Uterus (tissue), 2 donors: Measurements from ENCODE around the gene SLC35A1.

Experiments
- POLR2A ChIP-seq, 2 donors: fragments of 450-650 bp; IDR thresholded peaks; one replicate each; pipeline ENCODE4 v1.6.1; 2016; ENCODE audit warnings: antibody characterized with exemption in 2 of 2, mild to moderate bottlenecking in 1 of 2, moderate library complexity in 1 of 2
- TF ChIP-seq, protein P1 (sequence below), 4 experiments: fragments of 200-600 bp in 2 of 4; fragments of 450-650 bp in 2 of 4; sonication (generic) in 2 of 4; IDR thresholded peaks; one replicate each; pipeline ENCODE4 v1.5.1; 2016 to 2019; ENCODE audit warnings: antibody characterized with exemption in 4 of 4, mild to moderate bottlenecking in 2 of 4, moderate library complexity in 1 of 4

DNA sequence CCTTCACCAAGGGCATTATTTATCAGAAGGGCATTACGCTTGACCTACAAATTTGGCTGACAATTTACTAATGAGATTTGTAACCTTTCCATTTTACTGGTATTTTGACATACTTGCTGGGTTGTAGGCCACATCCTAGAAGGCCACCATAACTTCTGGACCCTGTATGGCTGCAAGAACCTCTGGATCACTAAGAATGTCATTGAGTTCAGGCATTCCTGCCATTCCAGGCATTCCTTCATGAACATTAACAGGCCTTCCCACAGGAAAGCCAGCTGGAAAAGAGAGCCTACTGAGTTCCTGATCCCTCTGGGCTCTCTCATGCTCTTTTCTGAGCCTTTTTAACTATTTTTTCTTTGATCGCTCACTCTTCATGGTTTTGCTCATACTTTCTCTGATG, 28.4 kb upstream of the SLC35A1 start:
- TF ChIP-seq, protein P1, sequence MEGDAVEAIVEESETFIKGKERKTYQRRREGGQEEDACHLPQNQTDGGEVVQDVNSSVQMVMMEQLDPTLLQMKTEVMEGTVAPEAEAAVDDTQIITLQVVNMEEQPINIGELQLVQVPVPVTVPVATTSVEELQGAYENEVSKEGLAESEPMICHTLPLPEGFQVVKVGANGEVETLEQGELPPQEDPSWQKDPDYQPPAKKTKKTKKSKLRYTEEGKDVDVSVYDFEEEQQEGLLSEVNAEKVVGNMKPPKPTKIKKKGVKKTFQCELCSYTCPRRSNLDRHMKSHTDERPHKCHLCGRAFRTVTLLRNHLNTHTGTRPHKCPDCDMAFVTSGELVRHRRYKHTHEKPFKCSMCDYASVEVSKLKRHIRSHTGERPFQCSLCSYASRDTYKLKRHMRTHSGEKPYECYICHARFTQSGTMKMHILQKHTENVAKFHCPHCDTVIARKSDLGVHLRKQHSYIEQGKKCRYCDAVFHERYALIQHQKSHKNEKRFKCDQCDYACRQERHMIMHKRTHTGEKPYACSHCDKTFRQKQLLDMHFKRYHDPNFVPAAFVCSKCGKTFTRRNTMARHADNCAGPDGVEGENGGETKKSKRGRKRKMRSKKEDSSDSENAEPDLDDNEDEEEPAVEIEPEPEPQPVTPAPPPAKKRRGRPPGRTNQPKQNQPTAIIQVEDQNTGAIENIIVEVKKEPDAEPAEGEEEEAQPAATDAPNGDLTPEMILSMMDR (IDR thresholded peaks at IDR 0.05): no peak
- no peak for TF ChIP-seq POLR2A (IDR thresholded peaks at IDR 0.05)
